ENCODE measurements around the gene CCP110. TPM values are rescaled to one million over a fixed set of nuclear protein-coding genes. Genes with fewer than 3 reads are reported as not detected.

The CCP110 gene
- total and polyA plus RNA-seq, 2 of the 13 experiments (the other 11 are each of a cell fraction or from before 2014, with no cell fraction given) = 10.0 to 11.1 TPM

DNA sequence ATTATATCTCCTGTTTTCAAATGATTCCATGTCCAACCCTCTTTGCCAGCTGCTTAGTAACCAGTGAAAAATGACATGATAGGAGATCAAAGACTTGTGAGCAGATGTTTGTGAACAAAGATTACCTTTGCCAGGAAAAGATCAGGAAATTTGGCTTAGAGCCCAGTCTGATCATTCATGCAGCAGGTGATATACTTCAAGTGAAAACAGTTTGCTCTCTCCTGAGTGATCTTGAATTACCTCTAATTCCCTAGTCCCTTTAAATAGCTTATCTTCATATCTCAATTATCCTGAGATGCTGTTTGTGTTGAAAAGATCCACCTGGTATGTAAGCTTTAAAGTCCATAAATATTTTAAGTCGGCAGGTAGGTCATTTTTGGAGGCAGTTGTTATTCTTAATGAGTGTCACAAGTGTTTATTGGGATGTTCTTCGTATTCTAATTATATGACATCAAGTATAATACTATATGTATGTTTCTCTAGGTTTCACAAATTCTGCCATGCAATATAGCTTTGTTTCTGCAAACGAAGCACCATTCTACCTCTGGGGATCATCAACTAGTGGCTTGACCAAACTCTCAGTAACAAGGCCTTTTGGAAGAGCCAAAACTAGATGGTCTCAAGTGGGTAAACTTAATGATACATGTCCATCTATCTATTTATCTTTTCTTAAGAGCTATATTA, 18.5 kb downstream of the CCP110 start (continued):
- TF ChIP-seq RERE (CRISPR knock-in tag; IDR thresholded peaks at IDR 0.05; ENCODE audit: low read depth) (peak; percentile 73; the same call in 1 of the 2 replicates), KMT2B (CRISPR knock-in tag; IDR thresholded peaks at IDR 0.05) (peak; percentile 52; the same call in 1 of the 2 replicates), TCF7 (IDR thresholded peaks at IDR 0.05; ENCODE audit: low read depth) (peak; percentile 98), SP5 (CRISPR knock-in tag; IDR thresholded peaks at IDR 0.05; ENCODE audit: borderline replicate concordance, low read depth) (peak; percentile 73), HMGXB4 (CRISPR knock-in tag; IDR thresholded peaks at IDR 0.05; ENCODE audit: borderline replicate concordance in 1 of 2, low read depth in 1 of 2) (no peak; a peak in 1 of 4 replicates), ZIK1 (CRISPR knock-in tag; IDR thresholded peaks at IDR 0.05; ENCODE audit: borderline replicate concordance, low read depth) (no peak), ZNF749 (CRISPR knock-in tag; IDR thresholded peaks at IDR 0.05; ENCODE audit: borderline replicate concordance) (peak; percentile 70; the same call in 1 of the 2 replicates), AGO1 (IDR thresholded peaks at IDR 0.05; ENCODE audit: low read depth, low read length, poor library complexity, severe bottlenecking) (no peak), ZNF501 (CRISPR knock-in tag; IDR thresholded peaks at IDR 0.05) (no peak), IRX3 (CRISPR knock-in tag; IDR thresholded peaks at IDR 0.05; ENCODE audit: borderline replicate concordance, low read depth) (no peak), CREB1 (IDR thresholded peaks at IDR 0.05) (no peak), CREB1 (CRISPR knock-in tag; IDR thresholded peaks at IDR 0.05) (peak; percentile 85), RNF2 (conservative IDR thresholded peaks at IDR 0.05; ENCODE audit: low read depth) (no peak)
- TF ChIP-seq, protein P1, sequence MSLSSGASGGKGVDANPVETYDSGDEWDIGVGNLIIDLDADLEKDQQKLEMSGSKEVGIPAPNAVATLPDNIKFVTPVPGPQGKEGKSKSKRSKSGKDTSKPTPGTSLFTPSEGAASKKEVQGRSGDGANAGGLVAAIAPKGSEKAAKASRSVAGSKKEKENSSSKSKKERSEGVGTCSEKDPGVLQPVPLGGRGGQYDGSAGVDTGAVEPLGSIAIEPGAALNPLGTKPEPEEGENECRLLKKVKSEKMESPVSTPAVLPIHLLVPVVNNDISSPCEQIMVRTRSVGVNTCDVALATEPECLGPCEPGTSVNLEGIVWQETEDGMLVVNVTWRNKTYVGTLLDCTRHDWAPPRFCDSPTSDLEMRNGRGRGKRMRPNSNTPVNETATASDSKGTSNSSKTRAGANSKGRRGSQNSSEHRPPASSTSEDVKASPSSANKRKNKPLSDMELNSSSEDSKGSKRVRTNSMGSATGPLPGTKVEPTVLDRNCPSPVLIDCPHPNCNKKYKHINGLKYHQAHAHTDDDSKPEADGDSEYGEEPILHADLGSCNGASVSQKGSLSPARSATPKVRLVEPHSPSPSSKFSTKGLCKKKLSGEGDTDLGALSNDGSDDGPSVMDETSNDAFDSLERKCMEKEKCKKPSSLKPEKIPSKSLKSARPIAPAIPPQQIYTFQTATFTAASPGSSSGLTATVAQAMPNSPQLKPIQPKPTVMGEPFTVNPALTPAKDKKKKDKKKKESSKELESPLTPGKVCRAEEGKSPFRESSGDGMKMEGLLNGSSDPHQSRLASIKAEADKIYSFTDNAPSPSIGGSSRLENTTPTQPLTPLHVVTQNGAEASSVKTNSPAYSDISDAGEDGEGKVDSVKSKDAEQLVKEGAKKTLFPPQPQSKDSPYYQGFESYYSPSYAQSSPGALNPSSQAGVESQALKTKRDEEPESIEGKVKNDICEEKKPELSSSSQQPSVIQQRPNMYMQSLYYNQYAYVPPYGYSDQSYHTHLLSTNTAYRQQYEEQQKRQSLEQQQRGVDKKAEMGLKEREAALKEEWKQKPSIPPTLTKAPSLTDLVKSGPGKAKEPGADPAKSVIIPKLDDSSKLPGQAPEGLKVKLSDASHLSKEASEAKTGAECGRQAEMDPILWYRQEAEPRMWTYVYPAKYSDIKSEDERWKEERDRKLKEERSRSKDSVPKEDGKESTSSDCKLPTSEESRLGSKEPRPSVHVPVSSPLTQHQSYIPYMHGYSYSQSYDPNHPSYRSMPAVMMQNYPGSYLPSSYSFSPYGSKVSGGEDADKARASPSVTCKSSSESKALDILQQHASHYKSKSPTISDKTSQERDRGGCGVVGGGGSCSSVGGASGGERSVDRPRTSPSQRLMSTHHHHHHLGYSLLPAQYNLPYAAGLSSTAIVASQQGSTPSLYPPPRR (CRISPR knock-in tag; IDR thresholded peaks at IDR 0.05; ENCODE audit: borderline replicate concordance) = peak; percentile 88
- TF ChIP-seq, protein P2, sequence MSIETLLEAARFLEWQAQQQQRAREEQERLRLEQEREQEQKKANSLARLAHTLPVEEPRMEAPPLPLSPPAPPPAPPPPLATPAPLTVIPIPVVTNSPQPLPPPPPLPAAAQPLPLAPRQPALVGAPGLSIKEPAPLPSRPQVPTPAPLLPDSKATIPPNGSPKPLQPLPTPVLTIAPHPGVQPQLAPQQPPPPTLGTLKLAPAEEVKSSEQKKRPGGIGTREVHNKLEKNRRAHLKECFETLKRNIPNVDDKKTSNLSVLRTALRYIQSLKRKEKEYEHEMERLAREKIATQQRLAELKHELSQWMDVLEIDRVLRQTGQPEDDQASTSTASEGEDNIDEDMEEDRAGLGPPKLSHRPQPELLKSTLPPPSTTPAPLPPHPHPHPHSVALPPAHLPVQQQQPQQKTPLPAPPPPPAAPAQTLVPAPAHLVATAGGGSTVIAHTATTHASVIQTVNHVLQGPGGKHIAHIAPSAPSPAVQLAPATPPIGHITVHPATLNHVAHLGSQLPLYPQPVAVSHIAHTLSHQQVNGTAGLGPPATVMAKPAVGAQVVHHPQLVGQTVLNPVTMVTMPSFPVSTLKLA (IDR thresholded peaks at IDR 0.05) = no peak
